Left renal pelvis (tissue), 4 donors: ENCODE results near the gene FHIT. TPM values are rescaled to one million over a fixed set of nuclear protein-coding genes. Genes with fewer than 3 reads are reported as not detected.

Experiments used
- DNase-seq, 4 donors: peaks; one replicate each; pipeline ENCODE4 v3.0.0-alpha.2; 2013; ENCODE audit warnings: low read depth in 4 of 4, low spot score in 3 of 4
- polyA plus RNA-seq, 4 donors: library from polyadenylated mRNA; unstranded; fragments of 120-200 nt; gene quantifications; one replicate each; pipeline ENCODE4 v1.2.1, GENCODE V29; 2013; ENCODE audit not compliant: insufficient read length in 4 of 4

Gene FHIT
- polyA plus RNA-seq, 4 donors, result 5.4 to 30.1 (median 23.5) TPM

DNA sequence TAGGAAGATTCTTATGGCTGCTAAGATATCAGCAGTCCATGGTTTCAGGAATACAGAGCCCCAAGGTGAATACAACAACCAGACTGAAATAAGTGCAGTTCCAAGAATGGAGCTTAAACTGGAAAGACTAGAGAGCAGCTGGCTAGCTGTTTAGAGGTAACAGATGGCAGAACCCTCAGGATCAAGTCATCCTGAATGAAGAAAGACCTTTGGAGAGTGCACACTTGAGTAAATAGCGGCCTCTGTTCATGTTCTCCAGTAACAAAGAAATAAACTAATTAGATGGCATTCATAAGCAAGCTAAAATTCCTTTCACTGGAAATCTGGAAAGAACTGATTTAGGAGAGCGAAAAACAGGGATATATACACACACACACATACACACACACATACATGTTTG lies 968.4 kb downstream of the FHIT start:
- no peak for DNase-seq

DNA sequence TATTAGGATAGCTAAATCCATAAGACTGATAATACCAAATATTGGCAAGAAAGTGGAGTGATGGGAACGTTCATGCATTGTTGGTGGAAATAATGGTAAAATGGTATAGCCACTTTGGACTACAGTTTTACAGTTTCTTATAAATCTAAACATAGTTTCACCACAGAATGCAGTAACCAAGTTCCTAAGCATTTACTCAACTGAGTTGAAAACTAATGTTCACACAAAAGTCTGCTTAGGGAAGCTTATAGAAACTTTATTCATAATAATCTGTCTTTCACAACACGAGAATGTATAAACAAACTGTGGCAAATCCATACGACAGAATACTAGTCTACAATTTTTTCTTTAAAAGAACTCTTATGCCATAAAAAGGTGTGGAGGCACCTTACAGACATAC lies 969.3 kb downstream of the FHIT start:
- DNase-seq, result no peak

GRCh38 chr3:60277361-60277800 lies 973.9 kb downstream of the FHIT start:
- no peak for DNase-seq

DNA sequence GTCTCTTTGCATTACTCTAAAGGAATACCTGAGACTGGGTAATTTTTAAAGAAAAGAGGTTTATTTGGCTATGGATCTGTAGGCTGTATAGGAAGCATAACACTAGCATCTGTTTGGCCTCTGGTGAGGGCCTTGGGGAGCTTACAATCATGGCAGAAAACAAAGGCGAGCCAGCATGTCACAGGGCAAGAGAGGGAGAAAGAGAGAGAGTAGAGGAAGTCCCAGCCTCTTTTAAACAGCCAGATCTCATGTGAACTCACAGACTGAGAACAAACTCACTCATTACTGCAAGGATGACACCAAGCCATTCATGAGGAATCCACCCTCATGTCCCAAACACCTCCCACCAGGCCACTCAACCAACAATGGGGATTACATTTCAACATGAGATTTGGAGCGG lies 974.6 kb downstream of the FHIT start:
- DNase-seq, result no peak

DNA sequence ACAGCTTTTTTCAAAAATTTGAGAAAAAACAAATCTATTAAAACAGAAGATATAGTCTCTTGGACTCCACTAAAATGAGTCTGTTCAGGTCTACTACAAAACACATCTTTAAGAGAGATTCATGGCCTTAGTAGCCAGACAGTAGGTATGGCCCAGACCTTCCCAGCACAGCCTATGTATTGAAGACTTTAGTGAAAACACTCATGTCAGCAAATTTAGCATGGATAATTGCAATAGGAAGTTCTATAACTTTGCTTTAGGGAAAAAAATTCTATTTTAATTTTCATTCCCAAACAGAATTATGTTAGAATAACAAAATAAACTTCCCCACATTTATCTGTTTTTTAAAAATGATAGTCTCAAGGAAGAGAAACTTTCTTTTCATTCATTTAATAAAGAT lies 976.6 kb downstream of the FHIT start:
- no peak for DNase-seq

DNA sequence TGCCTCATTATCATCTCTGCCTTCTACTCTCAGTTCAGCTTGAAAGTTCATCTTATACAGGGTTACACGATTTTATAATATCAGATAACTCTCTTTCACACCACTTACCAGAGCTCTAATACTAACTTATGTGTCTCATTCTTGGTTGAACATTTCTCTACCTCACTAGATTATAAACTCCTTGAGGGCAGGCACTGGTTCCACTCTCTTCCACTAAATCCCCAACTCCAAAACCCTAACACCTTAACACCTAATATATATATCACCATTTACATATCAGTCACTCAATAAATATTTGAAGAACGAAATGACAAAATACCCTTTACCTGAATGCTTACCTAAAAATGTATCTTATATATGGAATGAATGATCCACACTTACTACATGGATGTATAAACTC lies 977.2 kb downstream of the FHIT start:
- no peak for DNase-seq

GRCh38 chr3:60269829-60270266 lies 981.4 kb downstream of the FHIT start:
- no peak for DNase-seq

DNA sequence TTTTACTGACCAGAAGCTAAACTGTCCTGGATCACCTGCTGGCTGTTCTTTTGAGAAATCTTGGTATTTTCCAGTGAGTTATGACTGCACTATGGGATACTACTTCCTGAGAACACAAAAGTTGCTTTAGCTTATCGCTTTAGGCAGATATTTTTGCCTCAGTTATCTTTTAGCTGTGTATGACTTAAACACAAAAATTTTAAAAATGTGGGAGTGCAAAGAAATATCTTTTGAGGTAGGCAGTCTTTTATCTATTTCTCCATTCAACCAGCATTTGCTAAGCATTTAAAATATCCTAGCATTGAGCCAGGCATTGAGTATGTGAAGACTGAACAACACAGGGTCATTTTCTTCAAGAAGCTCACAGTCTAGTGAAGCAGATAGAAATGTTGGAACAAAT lies 981.9 kb downstream of the FHIT start:
- no peak for DNase-seq

GRCh38 chr3:60268123-60268522 lies 983.1 kb downstream of the FHIT start:
- DNase-seq, result no peak

DNA sequence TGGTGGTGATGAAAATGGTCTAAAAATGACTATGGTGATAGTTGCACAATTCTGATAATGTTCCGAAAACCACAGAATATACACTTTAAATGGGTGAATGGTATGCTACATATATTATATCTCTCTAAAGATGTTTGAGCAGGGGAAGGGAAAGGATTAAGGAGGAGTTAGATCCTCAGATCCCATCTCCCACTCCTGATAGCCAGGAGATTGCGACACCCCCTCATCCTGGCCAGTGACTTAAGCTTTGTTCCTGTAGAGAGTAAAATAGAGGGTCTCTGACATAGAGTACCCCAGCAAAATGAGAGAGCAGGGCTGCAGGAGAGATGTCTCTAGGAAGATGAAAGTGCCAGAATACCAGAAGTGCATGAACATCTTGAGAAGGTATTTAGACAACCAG lies 984.8 kb downstream of the FHIT start:
- DNase-seq, result no peak

GRCh38 chr3:60263191-60263590 lies 988.1 kb downstream of the FHIT start:
- no peak for DNase-seq

DNA sequence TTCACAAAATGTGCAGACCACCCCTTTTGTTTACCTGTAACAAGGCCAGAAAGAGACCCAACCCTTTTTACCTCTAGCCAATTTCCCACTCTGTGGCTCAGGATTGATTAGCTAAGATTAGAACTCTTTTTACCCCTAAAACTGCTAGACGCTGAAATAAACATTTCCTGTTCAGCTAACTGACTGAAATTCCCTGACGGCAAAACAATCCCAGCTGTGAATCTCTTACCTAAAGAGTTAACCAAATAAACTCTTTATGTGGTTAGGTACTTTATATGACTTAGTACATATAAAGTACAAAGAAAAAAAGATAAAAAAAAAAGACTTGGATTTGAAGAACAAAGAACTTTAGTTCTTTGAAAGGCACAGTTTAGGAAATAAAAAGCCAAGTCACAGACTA lies 988.7 kb downstream of the FHIT start:
- DNase-seq, result no peak

DNA sequence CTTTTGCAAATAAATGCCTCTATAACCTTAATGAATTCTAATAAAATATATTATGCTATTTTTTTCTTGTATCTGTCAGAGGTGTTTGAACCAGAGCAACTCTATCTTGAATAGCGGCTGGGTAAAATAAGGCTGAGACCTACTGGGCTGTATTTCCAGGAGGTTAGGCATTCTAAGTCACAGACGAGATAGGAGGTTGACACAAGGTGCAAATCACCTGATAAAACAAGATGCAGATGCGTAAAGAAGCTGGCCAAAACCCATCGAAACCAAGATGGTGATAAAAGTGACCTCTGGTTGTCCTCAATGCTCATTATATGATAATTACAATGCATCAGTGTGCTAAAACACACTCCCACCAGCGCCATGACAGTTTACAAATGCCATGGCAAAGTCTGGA lies 990.7 kb downstream of the FHIT start:
- DNase-seq, result no peak

DNA sequence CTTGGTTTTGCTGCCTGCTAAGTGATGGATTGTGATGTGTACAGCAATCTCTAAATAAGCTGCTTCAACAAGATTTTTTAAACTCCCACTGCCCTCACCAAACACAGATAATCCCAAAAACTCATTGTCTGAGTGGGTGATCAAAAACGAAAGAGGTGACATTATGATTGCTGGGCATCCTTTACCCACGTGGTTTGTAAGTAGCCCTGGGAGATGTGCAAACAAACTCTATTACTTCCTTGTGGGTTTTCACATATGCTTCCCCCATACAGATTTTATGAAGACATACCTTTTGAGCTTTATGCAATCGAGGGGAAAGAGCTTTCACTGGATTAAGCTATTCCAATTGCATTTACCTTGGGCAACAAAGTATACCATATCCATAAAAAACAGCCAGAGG lies 1000.4 kb downstream of the FHIT start:
- DNase-seq, result no peak

- DNase-seq, result no peak
These were observed 1001.0 kb downstream of the FHIT start for GRCh38 chr3:60250206-60250605.

DNA sequence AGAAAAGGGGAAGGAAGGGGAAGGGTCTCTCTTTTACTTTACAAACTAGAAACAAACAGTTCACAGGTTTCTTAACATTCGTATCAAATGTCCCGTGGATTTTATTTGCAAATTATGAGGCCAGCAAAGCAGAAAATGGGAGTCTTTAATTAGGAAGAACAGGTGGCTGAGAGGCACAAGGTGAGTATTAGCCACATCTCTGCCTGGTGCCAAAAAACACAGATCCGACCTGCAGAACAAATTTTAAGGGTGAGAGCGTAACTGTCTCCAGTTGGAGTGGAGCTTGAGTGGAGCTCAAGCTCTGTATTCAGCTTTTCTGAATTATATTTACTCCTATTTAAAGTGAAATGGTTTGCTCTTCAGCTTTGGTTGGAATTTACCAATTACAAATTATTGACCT lies 1004.9 kb downstream of the FHIT start:
- DNase-seq, result no peak

DNA sequence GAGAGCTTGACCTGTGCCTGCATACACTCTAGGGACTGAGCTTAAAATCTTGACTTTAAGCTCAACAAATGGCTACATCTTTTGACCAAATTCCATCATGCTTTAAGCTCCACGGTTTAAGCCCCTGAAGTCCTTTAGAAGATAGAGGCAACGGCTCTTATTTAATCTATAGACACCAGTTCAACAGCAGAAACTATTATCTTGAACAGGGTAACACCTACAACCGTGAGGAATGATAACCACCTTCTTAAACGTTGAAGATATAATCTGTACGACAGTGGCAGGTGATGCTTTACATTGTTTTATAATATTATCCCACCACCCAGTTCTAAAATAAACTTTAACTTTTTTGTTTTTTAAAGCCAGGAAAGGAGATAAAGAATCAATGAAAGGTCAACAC lies 1007.8 kb downstream of the FHIT start:
- no peak for DNase-seq

GRCh38 chr3:60240492-60240891 lies 1010.8 kb downstream of the FHIT start:
- no peak for DNase-seq

DNA sequence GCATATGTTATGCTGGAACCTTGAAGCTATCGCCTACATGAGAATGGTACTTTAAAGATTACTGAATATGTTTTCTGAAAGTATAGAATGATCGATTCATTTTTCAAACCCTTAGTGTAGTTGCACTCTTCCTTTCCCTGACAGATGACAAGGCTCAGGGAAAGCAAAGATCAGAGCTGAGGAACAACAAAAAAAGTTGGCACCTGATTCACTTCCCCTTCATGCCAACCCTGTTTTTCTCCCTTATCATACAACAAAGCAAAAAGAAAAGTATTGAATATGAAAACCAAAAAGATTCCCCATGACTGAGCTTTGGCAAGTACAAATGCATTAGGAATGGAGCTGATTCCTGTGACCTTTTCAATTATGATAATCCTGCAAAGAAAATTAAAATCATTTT lies 1012.7 kb downstream of the FHIT start:
- no peak for DNase-seq

DNA sequence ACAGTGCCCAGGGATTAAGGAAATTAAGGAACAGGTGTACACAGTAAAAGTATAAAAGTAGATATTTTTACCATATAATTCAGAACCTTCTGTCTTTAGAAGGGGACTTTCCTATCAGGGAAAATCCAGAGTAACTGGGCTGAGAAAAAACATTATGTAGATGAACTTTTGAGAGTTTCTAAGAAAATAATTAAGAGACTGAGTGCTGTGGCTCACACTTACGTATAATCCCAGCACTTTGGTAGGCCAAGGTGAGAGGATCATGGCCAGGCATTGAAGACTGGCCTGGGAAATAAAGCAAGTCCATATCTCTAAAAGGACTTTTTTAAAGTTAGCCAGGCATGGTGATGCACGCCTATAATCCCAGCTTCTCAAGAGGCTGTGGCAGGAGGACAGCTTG lies 1021.8 kb downstream of the FHIT start:
- DNase-seq, result no peak

- DNase-seq, result no peak
These were observed 1022.4 kb downstream of the FHIT start for GRCh38 chr3:60228823-60229222.

GRCh38 chr3:60226912-60227311 lies 1024.3 kb downstream of the FHIT start:
- DNase-seq, result peak in 1 of 4 donors; percentile 5

GRCh38 chr3:60225848-60226247 lies 1025.4 kb downstream of the FHIT start:
- DNase-seq, result no peak

GRCh38 chr3:60220768-60221167 lies 1030.5 kb downstream of the FHIT start:
- DNase-seq, result no peak
